PC-3 (cell line): ENCODE results near the gene MRC1. TPM values are rescaled to one million over a fixed set of nuclear protein-coding genes. Genes with fewer than 3 reads are reported as not detected.

Experiments
- ATAC-seq: fragments of 200-7000 bp; cut with Tn5 transposase; 2 replicates; pipeline ENCODE4 v1.9.1; 2020; ENCODE audit warnings: mild to moderate bottlenecking, moderate library complexity
- BruUV-seq: library from RNA; stranded (reverse); fragments of 400-500 nt; replicated peaks from 2 replicates; lab custom pipeline; 2021; lab: Mats Ljungman, UMichigan
- CTCF ChIA-PET: fragments of 300-600 bp; sonication (Branson Sonifier 250); formaldehyde crosslinking; loops from one replicate; lab custom pipeline; 2022; ENCODE audit warnings: antibody characterized with exemption; lab: Charles Lee
- POLR2A ChIA-PET: fragments of 300-600 bp; sonication (Branson Sonifier 250); formaldehyde crosslinking; loops from one replicate; lab custom pipeline; 2022; ENCODE audit warnings: antibody characterized with exemption; ENCODE audit not compliant: unreplicated experiment; lab: Charles Lee
- DNase-seq: peaks from one replicate; pipeline ENCODE4 v3.0.0-alpha.2; 2015
- H2AFZ ChIP-seq: fragments of 300-600 bp; sonication (generic); 2 replicates; pipeline ENCODE4 v1.6.0; 2016; ENCODE audit warnings: antibody characterized with exemption, low read length
- H3F3A ChIP-seq: fragments of 300-600 bp; sonication (generic); one replicate; pipeline ENCODE4 v1.6.0; 2017; ENCODE audit warnings: antibody characterized with exemption, low read length, control low read depth, mild to moderate bottlenecking; ENCODE audit not compliant: unreplicated experiment
- H3K27ac ChIP-seq: fragments of 300-600 bp; sonication (generic); 2 replicates; pipeline ENCODE4 v1.5.1; 2016; ENCODE audit warnings: mild to moderate bottlenecking, low read length
- H3K27me3 ChIP-seq: fragments of 300-600 bp; sonication (generic); 2 replicates; pipeline ENCODE4 v1.6.1; 2016; ENCODE audit warnings: low read length, mixed read lengths
- H3K36me3 ChIP-seq: fragments of 300-600 bp; sonication (generic); 2 replicates; pipeline ENCODE4 v1.6.1; 2016; ENCODE audit warnings: low read depth, mixed run types, low read length, mixed read lengths
- H3K4me1 ChIP-seq: fragments of 300-600 bp; sonication (generic); 2 replicates; pipeline ENCODE4 v1.5.1; 2016; ENCODE audit warnings: low read length; ENCODE audit not compliant: insufficient read depth
- H3K4me2 ChIP-seq: fragments of 300-600 bp; sonication (generic); 2 replicates; pipeline ENCODE4 v1.6.0; 2016; ENCODE audit warnings: low read length
- H3K4me3 ChIP-seq: fragments of 300-600 bp; sonication (generic); 2 replicates; pipeline ENCODE4 v1.5.1; 2016; ENCODE audit warnings: mild to moderate bottlenecking, low read length, mixed read lengths
- H3K79me2 ChIP-seq: fragments of 300-600 bp; sonication (generic); 2 replicates; pipeline ENCODE4 v1.6.1; 2017; ENCODE audit warnings: low read length, mixed read lengths
- H3K9ac ChIP-seq: fragments of 300-600 bp; sonication (generic); 2 replicates; pipeline ENCODE4 v1.6.0; 2016; ENCODE audit warnings: mild to moderate bottlenecking, low read length
- H3K9me2 ChIP-seq: fragments of 300-600 bp; sonication (generic); replicated peaks from 2 replicates; pipeline ENCODE4 v1.6.1; 2016; ENCODE audit warnings: mixed run types, low read length, mixed read lengths
- H3K9me3 ChIP-seq: fragments of 300-600 bp; sonication (generic); 2 replicates; pipeline ENCODE4 v1.6.1; 2016; ENCODE audit warnings: low read length, mixed read lengths
- H4K20me1 ChIP-seq: fragments of 300-600 bp; sonication (generic); 2 replicates; pipeline ENCODE4 v1.6.1; 2016; ENCODE audit warnings: low read length, mixed read lengths
- CTCF ChIP-seq: fragments of 300-600 bp; sonication (generic); conservative IDR thresholded peaks from 2 replicates; pipeline ENCODE4 v1.5.1; 2017; ENCODE audit warnings: antibody characterized with exemption, low read depth, mild to moderate bottlenecking, low read length
- EZH2 ChIP-seq: fragments of 300-600 bp; sonication (generic); IDR thresholded peaks from one replicate; pipeline ENCODE4 v1.6.1; 2017; ENCODE audit warnings: antibody characterized with exemption, mild to moderate bottlenecking, low read length; ENCODE audit not compliant: unreplicated experiment
- EZH2phosphoT487 ChIP-seq: fragments of 300-600 bp; sonication (generic); IDR thresholded peaks from 2 replicates; pipeline ENCODE4 v1.6.1; 2018; ENCODE audit warnings: mild to moderate bottlenecking, antibody characterized with exemption, low read length, borderline replicate concordance
- intact Hi-C: fragments of 100-400 bp; cut with micrococcal nuclease; formaldehyde crosslinking; loops from 2 replicates; pipeline ENCODE4 v1.9.0; 2023
- total RNA-seq: library from RNA; depleted of rRNA; stranded (reverse); fragments of >200 nt; gene quantifications from 2 replicates; pipeline ENCODE4 v1.2.3, GENCODE V29; 2014

Gene MRC1
- total RNA-seq, 1 experiment from 2014 or later, result not detected

GRCh38 chr10:17835688-17836087 lies 26.5 kb downstream of the MRC1 start:
- Histone ChIP-seq H4K20me1 (no peaks in the 10 kb centered on the region), H3K9me3 (no peaks in the 10 kb centered on the region), H2AFZ (no peak overlapping the region), H3K4me1 (peaks cover 22% of the 10 kb centered on the region), H3K9me2 (no peaks in the 10 kb centered on the region), H3K9ac (no peak overlapping the region), H3K4me2 (peak overlapping the region; percentile 33), H3K79me2 (no peaks in the 10 kb centered on the region), H3K27ac (peak overlapping the region; percentile 50), H3F3A (no peaks in the 10 kb centered on the region), H3K27me3 (no peaks in the 10 kb centered on the region), H3K36me3 (no peaks in the 10 kb centered on the region), H3K4me3 (no peak overlapping the region)
- TF ChIP-seq EZH2 (no peak), EZH2phosphoT487 (no peak), CTCF (no peak)
- BruUV-seq, result no TSS peak
- DNase-seq, result peak; percentile 85
- CTCF ChIA-PET, result no interaction called here
- POLR2A ChIA-PET, result no interaction called here
- ATAC-seq, result peak; percentile 94
- intact Hi-C loops, result loop anchor here (5.0 kb wide), 3 partner anchors 53 to 228 kb away; no protein-coding TSS in a partner anchor

- TF ChIP-seq EZH2phosphoT487 (no peak), CTCF (0 out of 2 replicates have a peak, but pooled peaks have one; percentile 9)
- Histone ChIP-seq H3K27ac (peak overlapping the region; percentile 43), H3F3A (no peaks in the 10 kb centered on the region), H3K4me1 (peaks cover 29% of the 10 kb centered on the region), H3K4me3 (peak overlapping the region; percentile 60), H3K9ac (no peak overlapping the region), H3K79me2 (no peaks in the 10 kb centered on the region), H3K27me3 (no peaks in the 10 kb centered on the region), H3K9me2 (no peaks in the 10 kb centered on the region), H3K4me2 (peak overlapping the region; percentile 86), H3K9me3 (no peaks in the 10 kb centered on the region), H3K36me3 (no peaks in the 10 kb centered on the region), H4K20me1 (no peaks in the 10 kb centered on the region), H2AFZ (peak overlapping the region; percentile 89)
- BruUV-seq, result no TSS peak
- ChIA-PET CTCF (no interaction called here), POLR2A (no interaction called here)
- ATAC-seq (peak; percentile 61), DNase-seq (peak; percentile 46)
- intact Hi-C loops, result loop anchor here (5.0 kb wide), 3 partner anchors 55 to 230 kb away; no protein-coding TSS in a partner anchor
Measured at GRCh38 chr10:17836942-17837341, 27.8 kb downstream of the MRC1 start.

GRCh38 chr10:17838080-17838648 lies 29.0 kb downstream of the MRC1 start:
- Histone ChIP-seq H3K4me1 (peaks cover 29% of the 10 kb centered on the region), H3F3A (no peaks in the 10 kb centered on the region), H3K4me2 (no peak overlapping the region), H3K36me3 (no peaks in the 10 kb centered on the region), H3K4me3 (no peak overlapping the region), H3K9me2 (no peaks in the 10 kb centered on the region), H3K9ac (no peak overlapping the region), H4K20me1 (no peaks in the 10 kb centered on the region), H2AFZ (no peak overlapping the region), H3K27me3 (no peaks in the 10 kb centered on the region), H3K27ac (no peak overlapping the region), H3K9me3 (no peaks in the 10 kb centered on the region), H3K79me2 (no peaks in the 10 kb centered on the region)
- ChIA-PET POLR2A (interaction anchor here (0.7 kb wide), 1 partner anchor 42 kb away, joined by 3 read pairs; no protein-coding TSS in a partner anchor), CTCF (no interaction called here)
- TF ChIP-seq CTCF (no peak), EZH2phosphoT487 (no peak)
- intact Hi-C loops, result loop anchor here (5.0 kb wide), 3 partner anchors 56 to 231 kb away; no protein-coding TSS in a partner anchor
- DNase-seq, result no peak
- ATAC-seq, result no peak
- no TSS peak for BruUV-seq
